ENCODE data around the gene PLOD3. TPM values are rescaled to one million over a fixed set of nuclear protein-coding genes. Genes with fewer than 3 reads are reported as not detected.

Gene PLOD3
- total and polyA plus RNA-seq, 2 of the 8 experiments (the other 6 are each of a cell fraction or from before 2014, with no cell fraction given): 28.4 to 47.2 TPM

- Histone ChIP-seq H3K36me3 (ENCODE audit: control insufficient read depth in 2 of 4, insufficient read depth in 4 of 4, low read length in 3 of 4) (peaks cover 0 to 3% (median 1%) of the 10 kb centered on the region in 4 experiments; a peak in 3 of 8 replicates), H3K18ac (ENCODE audit: extremely low read depth, low read length) (no peak overlapping the region), H3K23me2 (ENCODE audit: low read depth, low read length) (peaks cover 22% of the 10 kb centered on the region; the same call in 1 of the 2 replicates), H3K4me2 (ENCODE audit: insufficient read depth in 1 of 2, low read depth in 2 of 2, low read length in 2 of 2) (peak overlapping the region; percentile 18 to 44; a peak in 2 of 4 replicates), H3K27ac (ENCODE audit: low read depth, low read length) (no peak overlapping the region), H4K91ac (replicated peaks; ENCODE audit: insufficient read length, low read length) (no peak overlapping the region), H3K4me3 (ENCODE audit: extremely low read depth in 1 of 4, insufficient read depth in 2 of 4, low read depth in 3 of 4, low read length in 4 of 4) (no peak overlapping the region), H3K56ac (replicated peaks; ENCODE audit: insufficient read length, low read depth, low read length) (no peak overlapping the region), H3K9me3 (ENCODE audit: insufficient read depth in 2 of 2, low read depth in 1 of 2, low read length in 1 of 2) (no peaks in the 10 kb centered on the region), H4K8ac (ENCODE audit: extremely low read depth, insufficient read depth, low read length) (no peak overlapping the region), H2AFZ (ENCODE audit: low read length) (no peak overlapping the region), H3K27me3 (replicated peaks in 1 of 4; ENCODE audit: control insufficient read depth in 3 of 4, extremely low read depth in 1 of 4, insufficient read depth in 3 of 4, low read length in 3 of 4) (peaks cover 3 to 29% (median 19%) of the 10 kb centered on the region in 4 experiments), H2BK12ac (ENCODE audit: low read depth, low read length) (no peak overlapping the region), H2BK20ac (ENCODE audit: low read length) (peak overlapping the region; percentile 90; the same call in 1 of the 2 replicates), H3K79me1 (ENCODE audit: low read depth, low read length) (no peaks in the 10 kb centered on the region), H3K4ac (replicated peaks; ENCODE audit: insufficient read length, low read depth, low read length) (no peak overlapping the region), H3K23ac (ENCODE audit: insufficient read length) (no peak overlapping the region), H4K20me1 (replicated peaks in 1 of 2; ENCODE audit: control insufficient read depth in 1 of 2, insufficient read depth in 2 of 2, low read length in 2 of 2) (peaks cover 7% of the 10 kb centered on the region in 2 experiments), H3K14ac (ENCODE audit: insufficient read length) (no peak overlapping the region), H2BK15ac (ENCODE audit: low read length) (no peak overlapping the region), H3K79me2 (ENCODE audit: control insufficient read depth in 1 of 2, insufficient read depth in 2 of 2, low read length in 2 of 2) (no peaks in the 10 kb centered on the region), H4K5ac (ENCODE audit: insufficient read length, low read depth, low read length) (peak overlapping the region; percentile 34), H2BK5ac (ENCODE audit: low read depth, low read length) (no peak overlapping the region), H2BK120ac (replicated peaks; ENCODE audit: low read depth, low read length) (no peak overlapping the region), H2AK5ac (ENCODE audit: low read depth, low read length) (no peak overlapping the region; the same call in 1 of the 2 replicates), H3K9ac (replicated peaks in 1 of 4; ENCODE audit: extremely low read depth in 1 of 4, low read depth in 3 of 4, low read length in 3 of 4) (no peak overlapping the region), H3K4me1 (replicated peaks in 1 of 4; ENCODE audit: control insufficient read depth in 3 of 4, insufficient read depth in 4 of 4, low read length in 3 of 4) (peaks cover 14 to 46% (median 33%) of the 10 kb centered on the region in 4 experiments)
- FAIRE-seq: no peak
- TF ChIP-seq SUZ12 (IDR thresholded peaks at IDR 0.05; ENCODE audit: low read length) (no peak), POLR2AphosphoS5 (IDR thresholded peaks at IDR 0.05; ENCODE audit: low read depth, low read length) (no peak), RFX5 (IDR thresholded peaks at IDR 0.05; ENCODE audit: borderline replicate concordance, low read depth, low read length) (no peak), MAX (IDR thresholded peaks at IDR 0.05) (no peak)
- CTCF ChIA-PET (ENCODE audit: partially characterized antibody): interaction anchor here (1.1 to 7.6 kb wide), 5 partner anchors 9 to 121 kb away, joined by 3 to 115 read pairs (median 4); no protein-coding TSS in a partner anchor
- POLR2A ChIA-PET (ENCODE audit: partially characterized antibody): interaction anchor here (1.2 to 1.8 kb wide), 3 partner anchors 10 to 76 kb away, joined by 3 to 10 read pairs (median 4); partner anchors contain the start of genes NAT16 and TRIM56
- no peak for DNase-seq (ENCODE audit: low read depth in 1 of 2, low spot score in 2 of 2)
Observed at GRCh38 chr7:101160910-101161309, 56.5 kb downstream of the PLOD3 start.
